ENCODE results near the gene SNRPN.

DNA sequence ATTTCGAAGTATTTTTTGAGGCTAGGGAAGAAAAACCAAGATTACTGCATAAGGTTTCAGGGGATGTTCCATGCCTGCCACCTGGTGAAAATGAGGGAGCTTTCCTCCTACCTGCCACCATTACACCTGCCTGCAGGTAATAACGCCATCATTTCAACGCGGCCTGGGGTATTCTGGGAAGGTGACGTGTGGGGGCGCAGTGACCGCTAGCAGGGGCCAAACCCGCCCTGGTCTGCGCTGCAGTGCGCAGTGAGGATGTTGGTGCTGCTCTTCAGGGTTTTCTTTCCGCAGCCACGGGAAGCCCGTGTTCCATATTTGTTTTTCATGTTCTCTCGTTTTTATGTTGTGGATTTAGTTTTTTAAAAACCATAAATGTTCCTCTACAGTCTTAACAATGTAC is 37.4 kb upstream of the SNRPN start:
- TF ChIP-seq CTCF (optimal IDR thresholded peaks at IDR 0.05 in 1 of 3, IDR thresholded peaks at IDR 0.05 in 1 of 3, conservative IDR thresholded peaks at IDR 0.05 in 1 of 3; ENCODE audit: extremely low read depth in 1 of 3, insufficient read depth in 2 of 3, low read length in 3 of 3) = no peak
- TF ChIP-seq EZH2 (IDR thresholded peaks at IDR 0.05; ENCODE audit: low read length) = no peak
